GM18951 (cell line): ENCODE measurements around the gene CKMT2.

Experiments used
- POLR2A ChIP-seq: IDR thresholded peaks from 4 replicates; pipeline ENCODE4 v1.6.1; 2011; ENCODE audit warnings: mild to moderate bottlenecking; ENCODE audit not compliant: insufficient read length, insufficient read depth; ENCODE audit errors: extremely low read depth
- in situ Hi-C: fragments of 300-500 bp; cut with MboI; formaldehyde crosslinking; loops from one replicate; pipeline ENCODE4 v1.12.0; 2022; ENCODE audit warnings: low sequenced_read_pairs, mixed read lengths, inconsistent platforms; ENCODE audit not compliant: unreplicated experiment

CKMT2 gene

GRCh38 chr5:81204205-81204604 is 28.9 kb upstream of the CKMT2 start:
- no peak for TF ChIP-seq POLR2A
- in situ Hi-C loops: no loop called here

GRCh38 chr5:81205058-81205457 is 28.1 kb upstream of the CKMT2 start:
- in situ Hi-C loops: no loop called here
- TF ChIP-seq POLR2A: no peak

- TF ChIP-seq POLR2A: no peak
- in situ Hi-C loops: no loop called here
Measured at GRCh38 chr5:81207009-81207408, 26.1 kb upstream of the CKMT2 start.

- in situ Hi-C loops: no loop called here
- TF ChIP-seq POLR2A: no peak
Measured at GRCh38 chr5:81208904-81209303, 24.2 kb upstream of the CKMT2 start.

GRCh38 chr5:81209386-81209785 is 23.7 kb upstream of the CKMT2 start:
- TF ChIP-seq POLR2A: no peak
- in situ Hi-C loops: no loop called here

- TF ChIP-seq POLR2A: no peak
- in situ Hi-C loops: no loop called here
Measured at GRCh38 chr5:81209869-81210493, 23.1 kb upstream of the CKMT2 start.

- no peak for TF ChIP-seq POLR2A
- in situ Hi-C loops: no loop called here
Measured at GRCh38 chr5:81212211-81212751, 20.8 kb upstream of the CKMT2 start.

- no peak for TF ChIP-seq POLR2A
- in situ Hi-C loops: no loop called here
Measured at GRCh38 chr5:81213070-81213469, 20.1 kb upstream of the CKMT2 start.

GRCh38 chr5:81214848-81215247 is 18.3 kb upstream of the CKMT2 start:
- no peak for TF ChIP-seq POLR2A
- in situ Hi-C loops: no loop called here

GRCh38 chr5:81216152-81216551 is 17.0 kb upstream of the CKMT2 start:
- TF ChIP-seq POLR2A: no peak
- in situ Hi-C loops: no loop called here

GRCh38 chr5:81219389-81219788 is 13.7 kb upstream of the CKMT2 start:
- TF ChIP-seq POLR2A: no peak
- in situ Hi-C loops: no loop called here

- TF ChIP-seq POLR2A: no peak
- in situ Hi-C loops: no loop called here
Measured at GRCh38 chr5:81222285-81222684, 10.8 kb upstream of the CKMT2 start.

- in situ Hi-C loops: no loop called here
- no peak for TF ChIP-seq POLR2A
Measured at GRCh38 chr5:81225463-81225862, 7.7 kb upstream of the CKMT2 start.

GRCh38 chr5:81226286-81226685 is 6.8 kb upstream of the CKMT2 start:
- in situ Hi-C loops: no loop called here
- TF ChIP-seq POLR2A: no peak

- in situ Hi-C loops: no loop called here
- TF ChIP-seq POLR2A: no peak
Measured at GRCh38 chr5:81226949-81227348, 6.2 kb upstream of the CKMT2 start.

- in situ Hi-C loops: no loop called here
- TF ChIP-seq POLR2A: no peak
Measured at GRCh38 chr5:81228084-81228483, 5.0 kb upstream of the CKMT2 start.
